MCF 10A (cell line): ENCODE results near the gene MAPK1. TPM values are rescaled to one million over a fixed set of nuclear protein-coding genes. Genes with fewer than 3 reads are reported as not detected.
"Not testable (repeated sequence)": the region's sequence is repeated elsewhere in the genome, so short reads cannot be mapped to it uniquely, and the experiment has no call there.

Experiments used
- BruUV-seq: library from RNA; stranded (reverse); fragments of 400-500 nt; replicated peaks from 2 replicates; lab custom pipeline; 2021; lab: Mats Ljungman, UMichigan
- CTCF ChIA-PET: fragments of 300-600 bp; sonication (Branson Sonifier 250); formaldehyde crosslinking; extraction: SDS; loops from one replicate; lab custom pipeline; 2021; ENCODE audit warnings: antibody characterized with exemption, inconsistent platforms; lab: Yijun Ruan, JAX
- POLR2A ChIA-PET: fragments of 300-600, 350-650 bp; sonication (Branson Sonifier 250); formaldehyde crosslinking; extraction: SDS; loops from one replicate; lab custom pipeline; 2020; ENCODE audit warnings: antibody characterized with exemption, inconsistent platforms; lab: Yijun Ruan, JAX
- DNase-seq: peaks from one replicate; pipeline ENCODE4 v3.0.0-alpha.2; 2018; ENCODE audit not compliant: unreplicated experiment
- H3K27ac Mint-ChIP-seq: one replicate; pipeline ENCODE4 v1.8.0; 2022; ENCODE audit warnings: mild to moderate bottlenecking, low read depth, mixed read lengths; ENCODE audit not compliant: unreplicated experiment
- H3K27me3 Mint-ChIP-seq: one replicate; pipeline ENCODE4 v1.8.0; 2022; ENCODE audit warnings: mixed read lengths; ENCODE audit not compliant: insufficient read depth, unreplicated experiment
- H3K36me3 Mint-ChIP-seq: one replicate; pipeline ENCODE4 v1.8.0; 2022; ENCODE audit warnings: mild to moderate bottlenecking, moderate library complexity, mixed read lengths; ENCODE audit not compliant: insufficient read depth, unreplicated experiment
- H3K4me1 Mint-ChIP-seq: one replicate; pipeline ENCODE4 v1.8.0; 2022; ENCODE audit warnings: mixed read lengths; ENCODE audit not compliant: insufficient read depth, unreplicated experiment
- H3K4me3 Mint-ChIP-seq: one replicate; pipeline ENCODE4 v1.8.0; 2022; ENCODE audit warnings: mild to moderate bottlenecking, moderate library complexity, mixed read lengths; ENCODE audit not compliant: unreplicated experiment
- H3K9me3 Mint-ChIP-seq: one replicate; pipeline ENCODE4 v1.8.0; 2022; ENCODE audit warnings: mixed read lengths; ENCODE audit not compliant: unreplicated experiment
- CTCF ChIP-seq: fragments of 200-600 bp; IDR thresholded peaks from one replicate; pipeline ENCODE4 v1.8.0; 2022; ENCODE audit warnings: antibody characterized with exemption, mild to moderate bottlenecking; ENCODE audit not compliant: unreplicated experiment
- intact Hi-C: fragments of 100-400 bp; cut with micrococcal nuclease; formaldehyde crosslinking; loops from 2 replicates; pipeline ENCODE4 v1.14.1; 2022
- total RNA-seq: library from RNA; stranded (reverse); gene quantifications from 2 replicates; pipeline ENCODE4 v1.2.3, GENCODE V29; 2022

MAPK1 gene
- total RNA-seq, 1 experiment from 2014 or later, result 123 TPM

GRCh38 chr22:21734540-21735199, 132.8 kb downstream of the MAPK1 start:
- Mint-ChIP-seq H3K4me3 (peak overlapping the region; percentile 73), H3K9me3 (no peaks in the 10 kb centered on the region), H3K4me1 (peaks cover 7% of the 10 kb centered on the region), H3K27me3 (peaks cover 5% of the 10 kb centered on the region), H3K36me3 (no peaks in the 10 kb centered on the region), H3K27ac (no peak overlapping the region)
- intact Hi-C loops, result no loop called here
- CTCF ChIA-PET, result interaction anchor here (0.5 kb wide), 1 partner anchor 229 kb away, joined by 4 read pairs; no protein-coding TSS in a partner anchor
- POLR2A ChIA-PET, result interaction anchor here (1.9 kb wide), 1 partner anchor 203 kb away, joined by 6 read pairs; no protein-coding TSS in a partner anchor
- DNase-seq, result peak; percentile 11
- no TSS peak for BruUV-seq
- TF ChIP-seq CTCF, result no peak

GRCh38 chr22:21731503-21731902, 135.9 kb downstream of the MAPK1 start:
- no peak for DNase-seq
- no peak overlapping the region for H3K4me3 Mint-ChIP-seq
- BruUV-seq, result no TSS peak
- ChIA-PET POLR2A (no interaction called here), CTCF (no interaction called here)
- intact Hi-C loops, result no loop called here
- peaks cover 7% of the 10 kb centered on the region for H3K4me1 Mint-ChIP-seq
- no peak overlapping the region for H3K27ac Mint-ChIP-seq
- TF ChIP-seq CTCF, result no peak
- no peaks in the 10 kb centered on the region for H3K9me3 Mint-ChIP-seq
- no peaks in the 10 kb centered on the region for H3K36me3 Mint-ChIP-seq
- no peaks in the 10 kb centered on the region for H3K27me3 Mint-ChIP-seq

- Mint-ChIP-seq H3K4me3 (no peak overlapping the region), H3K9me3 (no peaks in the 10 kb centered on the region), H3K4me1 (peaks cover 7% of the 10 kb centered on the region), H3K27ac (no peak overlapping the region), H3K27me3 (no peaks in the 10 kb centered on the region), H3K36me3 (no peaks in the 10 kb centered on the region)
- DNase-seq, result no peak
- intact Hi-C loops, result no loop called here
- POLR2A ChIA-PET, result no interaction called here
- CTCF ChIA-PET, result no interaction called here
- BruUV-seq, result no TSS peak
- no peak for TF ChIP-seq CTCF
Observed at GRCh38 chr22:21730535-21731308, 136.7 kb downstream of the MAPK1 start.

- H3K27me3 Mint-ChIP-seq, H3K9me3 Mint-ChIP-seq, H3K36me3 Mint-ChIP-seq, BruUV-seq, DNase-seq, H3K4me3 Mint-ChIP-seq, intact Hi-C loops, H3K4me1 Mint-ChIP-seq, CTCF ChIA-PET, H3K27ac Mint-ChIP-seq: not testable (repeated sequence)
- POLR2A ChIA-PET, result interaction anchor here (1.3 kb wide), 1 partner anchor 9 kb away, joined by 3 read pairs; no protein-coding TSS in a partner anchor
Observed at GRCh38 chr22:21729184-21729583, 138.3 kb downstream of the MAPK1 start.
